DMS53 treated with DMSO at 0.1 percent for 48 hours (cell line): Measurements from ENCODE around the gene SLC9A5.
A peak's percentile ranks its signal among the peaks of the same experiment; 100 is the strongest.

Experiments used
- DNase-seq: peaks from one replicate; lab custom pipeline; 2025; ENCODE audit not compliant: unreplicated experiment; lab: John Stamatoyannopoulos, UW

The SLC9A5 gene

DNA sequence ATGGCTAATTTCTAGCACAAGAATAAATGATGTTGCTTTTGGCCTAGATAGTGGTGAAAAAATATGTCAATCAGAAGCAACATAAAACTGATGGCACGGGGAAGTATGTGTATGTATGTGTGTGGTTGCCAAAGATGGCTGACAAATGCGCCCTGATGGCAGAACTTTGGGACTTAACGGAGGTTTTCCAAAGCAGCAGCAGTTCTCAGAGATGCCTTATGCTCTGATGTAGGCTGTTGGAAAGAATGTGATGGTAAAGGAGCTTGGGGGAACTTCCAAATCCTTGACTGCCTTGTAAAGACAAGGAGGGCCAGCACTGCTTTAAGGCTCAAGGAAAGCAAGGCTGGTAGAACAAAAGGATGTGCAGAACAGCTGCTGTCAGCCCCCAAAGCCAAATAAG, 61.8 kb downstream of the SLC9A5 start:
- no peak for DNase-seq

DNA sequence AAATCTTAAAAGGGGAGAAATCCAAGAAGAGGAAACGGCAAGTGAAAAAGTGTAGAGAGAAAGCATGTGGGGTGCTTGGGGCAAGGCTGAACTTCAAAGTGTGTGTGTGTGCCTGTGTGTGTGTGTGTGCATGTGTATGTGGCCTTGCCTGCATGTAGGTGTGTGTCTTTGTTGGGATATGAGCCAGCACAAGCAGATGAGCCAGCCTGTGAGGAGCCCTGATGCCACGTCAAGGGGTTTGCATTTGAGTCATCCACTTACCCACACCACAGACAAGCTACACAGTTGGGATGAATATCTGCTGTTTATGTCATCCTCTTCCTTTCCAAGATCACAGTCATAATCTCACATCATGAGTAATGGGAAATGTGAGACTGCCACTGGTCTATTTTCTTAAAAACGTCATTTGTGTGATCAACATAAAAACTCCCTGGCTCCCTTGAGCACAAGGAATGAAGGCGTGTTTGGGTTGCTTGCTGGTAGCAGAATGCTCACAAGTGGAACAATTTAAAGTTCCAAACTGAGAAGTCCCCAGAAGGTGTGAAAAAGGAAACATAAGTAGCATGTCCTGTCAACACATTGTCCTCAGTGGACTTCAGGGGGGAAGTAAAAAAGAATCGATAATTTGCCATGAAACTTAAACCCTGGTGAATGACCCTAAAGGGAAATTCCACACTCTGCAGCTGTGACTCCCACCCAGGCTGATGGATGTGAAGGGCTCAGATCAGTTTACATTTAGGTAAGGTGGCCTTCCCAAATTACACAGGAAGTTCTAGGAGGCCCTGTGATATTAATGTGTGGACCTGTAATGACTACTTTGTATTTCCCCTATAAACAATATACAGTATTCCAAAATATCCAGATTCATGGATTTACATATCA, 63.1 kb downstream of the SLC9A5 start:
- DNase-seq, result peak; percentile 50

DNA sequence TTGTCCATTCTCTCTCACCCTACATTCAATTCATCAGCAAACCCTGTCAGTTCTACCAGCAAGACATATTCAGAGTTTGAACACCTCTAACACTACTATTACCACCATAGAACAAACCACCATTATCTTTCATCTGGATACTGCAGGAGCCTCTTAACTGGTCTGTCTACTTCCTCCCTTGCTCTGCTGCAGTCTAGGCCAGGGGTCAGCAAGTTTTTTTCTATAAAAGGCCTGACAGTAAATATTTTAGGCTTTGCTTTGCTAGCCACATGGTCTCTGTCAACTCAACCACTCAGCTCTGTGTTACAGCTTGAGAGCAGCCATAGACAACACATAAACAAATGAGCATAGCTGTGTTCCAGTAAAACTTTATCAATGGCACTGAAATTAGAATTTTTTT, 63.9 kb downstream of the SLC9A5 start:
- DNase-seq, result no peak

DNA sequence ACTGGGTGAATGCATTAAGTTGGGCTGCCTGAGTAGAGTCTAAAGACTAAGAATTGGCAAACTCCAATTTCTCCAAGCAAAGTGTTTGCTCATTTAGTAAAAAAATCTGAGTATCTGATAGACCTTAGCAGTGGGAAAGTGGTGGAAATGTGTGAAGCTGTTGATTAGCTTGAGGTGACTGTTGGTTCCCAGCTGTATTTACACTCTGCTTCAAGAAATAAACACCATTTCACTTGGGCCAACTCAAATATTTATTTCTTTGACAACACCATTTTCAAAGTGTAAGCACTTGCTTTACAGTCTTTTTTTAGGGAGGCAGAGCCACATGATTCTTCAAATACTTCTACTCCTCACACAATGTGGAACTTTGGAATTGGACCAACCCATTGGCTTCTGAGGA, 69.1 kb downstream of the SLC9A5 start:
- no peak for DNase-seq
